Measurements from ENCODE around the gene SSRP1. TPM values are rescaled to one million over a fixed set of nuclear protein-coding genes. Genes with fewer than 3 reads are reported as not detected.

Gene SSRP1
- total RNA-seq, 1 experiment from 2014 or later = 125 TPM

DNA sequence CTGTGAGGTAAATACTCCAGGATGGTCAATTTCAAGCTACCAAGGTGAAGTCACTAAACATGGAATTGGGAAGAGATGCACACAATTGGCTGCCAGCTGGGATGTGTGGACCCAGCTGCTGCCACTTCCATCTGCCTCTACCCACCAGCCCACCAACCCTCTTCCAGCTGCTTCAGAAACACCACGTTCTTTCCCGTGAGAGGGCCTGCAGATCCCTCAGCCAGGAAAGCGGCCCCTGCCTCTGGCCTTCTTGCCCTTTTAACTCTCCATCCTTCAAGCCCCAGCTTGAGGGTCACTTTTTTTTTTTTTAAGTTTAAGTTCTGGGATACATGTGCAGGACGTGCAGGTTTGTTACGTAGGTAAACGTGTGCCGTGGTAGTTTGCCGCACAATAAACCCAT, 25.3 kb upstream of the SSRP1 start:
- DNase-seq (ENCODE audit: extremely low read depth, low read depth) = no peak

DNA sequence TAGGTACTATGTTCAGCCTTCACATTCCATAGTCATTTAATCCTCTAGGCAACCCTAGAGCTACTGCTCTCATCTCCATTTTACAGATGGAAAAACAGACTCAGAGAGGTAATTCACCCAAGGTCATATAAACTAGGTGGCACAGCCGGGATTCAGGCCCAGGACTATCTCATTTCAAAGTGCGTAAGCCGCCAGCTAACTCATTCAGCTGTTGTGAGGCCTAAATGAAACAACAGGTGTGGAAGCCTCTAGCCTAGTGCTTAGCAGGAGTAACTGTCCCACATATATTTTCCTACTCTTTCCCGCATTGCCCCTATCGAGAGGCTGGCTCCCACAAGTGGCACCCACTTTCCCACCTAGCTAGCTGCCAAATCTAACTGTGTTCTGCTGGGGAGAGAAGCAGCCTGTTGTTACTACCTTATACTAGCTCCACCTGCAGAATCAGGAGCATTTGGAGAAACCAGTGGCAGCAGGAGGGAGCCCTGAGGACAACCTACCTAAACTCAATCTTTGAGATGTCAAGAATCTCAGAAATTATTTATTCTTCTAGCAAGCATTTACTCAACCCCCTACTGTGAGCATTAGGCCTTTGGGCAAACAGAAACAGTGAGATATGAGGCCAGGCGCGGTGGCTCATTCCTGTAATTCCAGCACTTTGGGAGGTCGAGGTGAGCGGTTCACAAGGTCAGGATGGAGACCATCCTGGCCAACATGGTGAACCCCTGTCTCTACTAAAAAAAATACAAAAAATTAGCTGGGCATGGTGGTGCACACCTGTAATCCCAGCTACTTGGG, 24.4 kb upstream of the SSRP1 start:
- DNase-seq (ENCODE audit: extremely low read depth, low read depth) = no peak

DNA sequence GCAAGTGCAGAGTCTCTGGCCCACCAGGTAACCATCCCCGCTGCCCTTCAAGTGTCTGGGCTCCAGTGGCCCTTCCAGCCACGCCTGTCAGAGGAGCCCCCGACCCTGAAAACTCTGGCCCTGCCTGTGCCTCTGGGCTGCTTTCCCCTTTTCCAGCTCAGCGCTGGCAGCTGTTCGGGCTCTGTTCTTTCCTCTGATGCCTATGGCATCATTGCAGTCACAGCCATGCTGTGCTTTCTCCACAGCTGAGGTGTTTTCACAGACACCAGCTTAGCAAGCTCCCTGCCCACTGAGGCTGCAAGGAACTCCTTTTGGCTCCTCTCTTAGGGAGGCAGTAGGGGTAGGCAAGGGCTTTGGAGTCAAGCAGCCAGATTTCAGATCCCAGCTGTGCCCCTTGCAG, 23.7 kb upstream of the SSRP1 start:
- no peak for DNase-seq (ENCODE audit: extremely low read depth, low read depth)

DNA sequence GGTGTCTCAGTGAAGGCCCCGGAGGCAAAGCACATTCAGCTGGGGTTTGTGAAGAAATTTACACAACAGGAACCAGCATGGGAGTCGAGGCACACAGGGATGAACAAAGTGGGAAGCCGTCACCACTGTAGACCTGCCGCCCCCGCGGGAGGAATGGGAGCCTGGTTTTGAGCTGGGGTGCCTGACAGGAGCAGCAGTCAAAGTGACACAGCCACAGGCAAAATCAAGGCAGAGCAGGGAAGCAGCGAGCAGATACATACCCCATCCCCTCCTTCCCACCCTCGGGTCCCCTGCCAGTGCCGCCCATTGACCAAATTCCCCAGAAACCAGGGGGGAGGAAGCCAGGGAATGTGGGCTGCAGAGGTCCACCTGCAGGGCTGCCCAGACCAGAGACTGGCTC, 23.3 kb upstream of the SSRP1 start:
- DNase-seq (ENCODE audit: extremely low read depth, low read depth) = no peak

DNA sequence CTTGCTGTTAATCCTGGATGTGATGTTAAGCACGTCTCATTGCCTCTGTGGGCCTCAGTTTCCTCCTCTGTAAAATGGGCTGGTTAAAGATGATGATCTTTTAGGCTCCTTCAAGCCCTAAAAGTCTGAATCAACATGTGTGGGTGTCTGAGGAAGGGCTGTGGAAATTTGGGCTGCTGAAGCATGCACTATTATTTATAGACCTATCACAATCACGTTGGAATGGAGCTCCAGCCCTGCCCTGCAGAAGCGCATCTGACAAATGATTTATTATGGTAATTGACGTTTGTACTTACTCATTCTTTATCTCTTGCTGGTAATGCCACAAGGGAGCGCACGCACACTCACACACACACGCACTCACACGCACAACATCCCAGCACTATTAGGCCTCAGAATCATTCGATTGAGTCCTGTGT, 22.9 kb upstream of the SSRP1 start:
- DNase-seq (ENCODE audit: extremely low read depth, low read depth) = no peak

DNA sequence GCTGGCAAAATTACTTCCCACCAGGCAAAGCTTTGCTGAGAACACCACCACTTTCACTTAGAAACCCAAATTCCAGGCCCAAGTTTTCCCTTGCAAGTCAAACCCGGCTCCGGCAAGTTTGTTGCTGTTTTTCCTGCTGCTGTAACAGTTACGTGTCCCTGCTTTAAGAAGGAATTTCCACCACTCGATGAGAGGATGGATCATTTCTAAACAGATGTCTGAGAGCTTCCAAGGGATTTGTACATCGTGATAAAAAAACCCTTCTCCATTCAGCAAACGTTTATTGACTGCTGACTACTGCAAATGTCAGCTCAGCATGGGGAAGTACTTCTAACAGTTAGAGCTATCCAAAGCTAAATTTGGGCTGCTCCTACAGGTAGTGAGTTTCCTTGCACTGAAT, 22.2 kb upstream of the SSRP1 start:
- no peak for DNase-seq (ENCODE audit: extremely low read depth, low read depth)

DNA sequence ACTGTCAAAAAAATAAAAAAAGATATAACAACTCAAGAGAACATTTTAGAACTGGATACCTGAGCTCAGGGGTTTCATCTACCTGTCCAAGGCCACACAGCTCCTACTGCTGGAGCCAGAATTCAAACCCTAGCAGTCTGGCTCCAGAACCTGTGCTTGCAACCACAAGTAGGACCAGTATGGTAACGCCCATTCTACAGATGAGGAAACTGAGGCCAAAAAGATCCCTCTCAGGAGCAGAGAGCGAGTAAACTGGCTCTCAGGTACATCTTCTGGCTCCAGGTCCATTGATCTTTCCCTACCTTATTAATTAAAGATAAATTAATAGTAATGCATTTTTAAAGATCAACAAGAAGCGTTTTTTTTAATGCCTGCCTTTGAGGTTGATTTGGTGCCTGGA, 21.6 kb upstream of the SSRP1 start:
- DNase-seq (ENCODE audit: extremely low read depth, low read depth) = no peak

DNA sequence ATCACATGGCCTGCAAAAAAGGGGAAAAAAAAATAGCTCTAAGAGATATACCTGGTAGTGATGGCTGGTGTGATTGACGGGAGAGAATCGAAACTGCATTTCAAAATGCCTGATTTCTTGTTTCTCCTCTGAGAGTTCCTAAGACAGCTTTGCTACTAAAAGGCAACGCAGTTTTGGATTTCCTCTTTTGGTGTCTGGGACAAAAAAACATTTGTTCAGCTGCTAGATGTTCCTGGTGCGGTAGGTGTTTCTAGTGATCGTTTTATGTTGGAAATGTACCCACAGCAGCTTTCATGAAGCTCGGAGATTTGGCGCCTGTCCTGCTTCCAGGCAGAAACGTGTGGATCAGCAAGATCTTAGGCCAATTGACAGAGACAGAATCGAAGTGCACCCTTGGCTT, 20.6 kb upstream of the SSRP1 start:
- no peak for DNase-seq (ENCODE audit: extremely low read depth, low read depth)

DNA sequence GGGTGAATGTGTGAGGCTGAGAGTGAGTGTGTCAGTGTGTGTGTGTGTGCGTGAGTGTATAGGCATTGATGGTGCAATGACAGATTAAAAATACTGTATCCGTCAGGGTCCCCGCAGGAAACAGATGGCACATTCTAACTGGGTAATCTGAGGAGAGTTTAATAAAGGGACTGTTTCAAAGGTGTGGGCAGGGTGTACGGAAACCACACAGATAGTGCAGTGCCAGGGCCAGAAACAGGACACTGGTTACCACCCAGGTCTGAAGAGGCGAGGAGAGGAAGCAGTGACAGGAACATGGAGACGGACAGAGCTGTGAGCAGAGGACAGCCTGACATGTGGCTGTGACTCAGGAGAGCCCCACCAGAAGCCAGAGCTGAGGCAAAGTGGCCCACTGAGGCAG, 19.0 kb upstream of the SSRP1 start:
- no peak for DNase-seq (ENCODE audit: extremely low read depth, low read depth)

DNA sequence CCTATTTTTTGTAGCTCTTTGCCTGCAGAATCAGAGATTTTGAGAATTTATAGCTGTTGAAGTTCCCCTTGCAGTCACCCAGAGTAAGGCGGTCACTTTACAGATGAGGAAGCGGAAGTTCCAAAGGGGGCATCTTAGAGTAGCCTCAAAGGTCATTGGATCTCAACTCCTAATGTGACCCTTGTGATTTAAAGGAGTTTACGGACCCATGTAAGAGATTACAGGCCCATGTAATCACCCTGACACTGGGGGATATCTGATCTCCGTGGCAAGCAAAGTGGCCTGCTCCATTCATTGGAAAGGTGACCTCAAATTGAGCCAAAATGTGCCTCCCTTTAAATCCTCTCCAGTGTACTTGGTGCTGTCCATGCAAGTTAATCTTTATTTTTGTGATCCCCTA, 18.2 kb upstream of the SSRP1 start:
- no peak for DNase-seq (ENCODE audit: extremely low read depth, low read depth)

DNA sequence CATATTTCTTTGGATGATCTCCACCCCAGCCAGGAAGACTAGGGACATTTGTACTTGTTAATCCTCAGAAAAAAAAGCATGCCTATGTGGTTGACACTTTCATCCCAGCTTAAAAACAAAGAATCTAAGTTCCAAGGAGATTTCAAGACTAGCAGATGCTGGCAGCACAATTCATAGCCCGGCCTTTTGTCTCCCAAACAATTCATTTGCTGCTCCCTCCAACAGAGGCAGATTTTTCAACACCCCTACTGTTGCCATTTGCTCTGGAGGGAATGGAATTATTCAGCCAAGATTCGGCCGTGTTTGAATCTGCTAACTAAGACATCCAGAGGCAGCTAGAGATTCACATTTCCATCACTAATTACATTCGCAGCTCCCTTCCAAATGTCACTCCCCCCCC, 17.8 kb upstream of the SSRP1 start:
- DNase-seq (ENCODE audit: extremely low read depth, low read depth) = no peak

DNA sequence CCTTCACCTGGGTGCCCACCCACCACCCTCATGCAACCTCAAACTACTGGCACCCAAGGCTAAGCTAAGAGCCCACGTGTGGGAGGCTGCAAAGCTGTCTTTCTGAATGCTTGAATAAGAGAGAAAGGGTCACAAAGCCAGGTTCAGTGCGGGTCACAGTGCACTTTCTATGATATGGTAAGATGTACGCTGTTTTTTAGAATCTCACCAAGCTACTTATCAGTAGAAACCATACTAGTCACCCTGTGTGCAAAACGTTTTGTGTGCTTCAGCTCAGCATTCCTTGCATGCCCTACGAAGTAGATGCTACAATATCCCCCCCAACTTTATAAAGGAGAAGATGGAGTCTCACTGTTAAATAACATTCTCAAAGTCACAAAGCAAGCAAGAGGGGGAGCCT, 17.3 kb upstream of the SSRP1 start:
- no peak for DNase-seq (ENCODE audit: extremely low read depth, low read depth)

DNA sequence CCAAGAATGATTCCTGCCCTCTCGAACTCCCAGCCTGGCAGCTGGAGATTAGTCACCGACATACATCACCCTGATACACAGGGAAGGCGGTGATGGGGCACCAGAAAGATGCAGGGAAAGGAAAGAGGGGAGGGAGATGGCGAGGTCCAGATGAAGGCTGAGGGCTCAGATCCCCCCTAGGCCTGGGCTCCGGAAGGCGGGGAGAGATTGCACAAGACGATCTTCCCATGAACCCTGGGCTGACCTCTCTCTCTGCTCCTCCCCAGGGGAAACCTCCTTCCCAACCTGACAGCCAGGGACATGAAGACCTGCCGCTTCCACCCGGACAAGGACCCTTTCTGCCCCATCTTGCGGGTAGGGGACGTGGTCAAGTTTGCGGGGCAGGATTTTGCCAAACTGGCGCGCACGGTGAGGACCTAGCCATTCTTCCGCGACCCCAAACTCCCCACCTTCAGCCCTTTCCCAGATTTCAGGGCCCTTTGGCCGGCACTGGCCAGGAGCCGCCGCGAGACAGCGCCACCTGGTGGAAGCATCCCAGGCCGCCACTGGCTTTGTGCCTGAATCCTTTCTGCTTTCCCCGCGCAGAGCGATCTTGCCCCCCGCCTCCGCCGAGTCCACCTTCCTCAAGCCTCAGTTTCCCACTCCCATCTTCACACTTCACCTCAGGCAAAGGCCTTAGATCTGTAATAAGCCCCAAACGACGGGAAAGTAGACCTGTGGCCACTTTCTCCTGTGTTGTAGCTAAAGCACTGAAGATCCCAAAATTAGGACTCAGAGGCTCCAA, 14.0 kb upstream of the SSRP1 start:
- no peak for DNase-seq (ENCODE audit: extremely low read depth, low read depth)

DNA sequence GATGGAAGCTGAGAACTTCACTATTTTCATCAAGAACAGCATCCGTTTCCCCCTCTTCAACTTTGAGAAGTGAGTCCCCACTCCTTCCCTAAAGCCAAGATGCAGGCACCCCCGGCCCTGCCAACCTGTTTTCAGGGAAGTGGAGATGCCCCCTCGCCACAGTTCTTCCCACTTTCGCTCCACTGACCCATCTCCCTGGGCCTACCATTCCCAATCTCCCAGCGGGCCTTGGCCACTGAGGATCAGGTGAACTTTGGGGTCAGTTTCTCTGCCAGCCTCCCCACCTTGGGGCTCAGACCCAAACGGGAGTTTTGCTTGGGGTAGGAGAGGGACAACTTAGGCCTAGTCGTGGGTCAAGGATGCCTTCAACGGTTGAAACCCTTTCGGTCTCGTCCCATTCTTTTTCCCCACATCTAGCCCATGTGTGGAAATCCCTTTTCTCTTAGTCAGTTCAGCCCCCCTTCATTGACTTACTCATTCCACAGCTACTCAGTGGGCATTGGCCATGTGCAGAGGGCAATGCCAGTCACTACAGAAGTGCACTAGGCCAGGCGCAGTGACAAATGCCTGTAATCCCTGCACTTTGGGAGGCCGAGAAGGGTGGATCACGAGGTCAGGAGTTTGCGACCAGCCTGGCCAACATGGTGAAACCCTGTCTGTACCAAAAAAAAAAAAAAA, 13.1 kb upstream of the SSRP1 start:
- no peak for DNase-seq (ENCODE audit: extremely low read depth, low read depth)

DNA sequence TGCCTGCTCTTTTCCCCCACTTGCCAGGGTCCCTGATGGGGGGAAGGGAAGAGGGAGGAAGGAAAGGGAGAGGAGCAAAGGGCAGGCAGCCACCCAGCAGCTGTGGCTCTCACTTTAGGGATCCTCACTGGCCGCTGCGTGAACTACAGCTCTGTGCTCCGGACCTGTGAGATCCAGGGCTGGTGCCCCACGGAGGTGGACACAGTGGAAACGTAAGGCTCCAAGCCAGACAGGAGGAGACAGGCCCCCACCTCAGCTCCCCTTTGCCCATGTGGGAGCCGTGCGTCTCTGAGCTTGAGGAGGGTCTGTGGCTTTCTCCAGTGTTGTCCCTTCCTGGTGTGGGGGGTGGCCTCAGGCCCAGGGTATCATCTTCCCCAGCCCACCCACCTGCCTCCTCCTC, 12.4 kb upstream of the SSRP1 start:
- DNase-seq (ENCODE audit: extremely low read depth, low read depth) = no peak

DNA sequence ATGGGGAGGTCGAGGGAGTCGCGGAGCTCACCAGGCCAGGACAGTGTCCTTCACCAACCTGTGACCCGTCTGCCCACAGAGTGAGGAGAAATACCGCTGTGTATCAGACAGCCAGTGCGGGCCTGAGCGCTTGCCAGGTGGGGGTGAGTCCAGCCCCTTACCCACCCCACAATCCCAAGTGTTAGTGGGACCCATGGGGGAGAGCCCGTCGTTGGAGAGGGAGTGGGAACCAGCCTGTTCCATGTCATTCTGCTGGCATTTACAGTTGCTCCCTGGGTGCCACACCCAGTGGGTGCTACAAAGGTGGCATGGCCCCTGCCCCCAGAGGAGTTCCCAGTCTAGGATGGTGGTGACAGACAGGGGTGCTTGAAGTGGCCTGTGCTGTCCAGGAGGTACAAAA, 11.6 kb upstream of the SSRP1 start:
- DNase-seq (ENCODE audit: extremely low read depth, low read depth) = no peak

DNA sequence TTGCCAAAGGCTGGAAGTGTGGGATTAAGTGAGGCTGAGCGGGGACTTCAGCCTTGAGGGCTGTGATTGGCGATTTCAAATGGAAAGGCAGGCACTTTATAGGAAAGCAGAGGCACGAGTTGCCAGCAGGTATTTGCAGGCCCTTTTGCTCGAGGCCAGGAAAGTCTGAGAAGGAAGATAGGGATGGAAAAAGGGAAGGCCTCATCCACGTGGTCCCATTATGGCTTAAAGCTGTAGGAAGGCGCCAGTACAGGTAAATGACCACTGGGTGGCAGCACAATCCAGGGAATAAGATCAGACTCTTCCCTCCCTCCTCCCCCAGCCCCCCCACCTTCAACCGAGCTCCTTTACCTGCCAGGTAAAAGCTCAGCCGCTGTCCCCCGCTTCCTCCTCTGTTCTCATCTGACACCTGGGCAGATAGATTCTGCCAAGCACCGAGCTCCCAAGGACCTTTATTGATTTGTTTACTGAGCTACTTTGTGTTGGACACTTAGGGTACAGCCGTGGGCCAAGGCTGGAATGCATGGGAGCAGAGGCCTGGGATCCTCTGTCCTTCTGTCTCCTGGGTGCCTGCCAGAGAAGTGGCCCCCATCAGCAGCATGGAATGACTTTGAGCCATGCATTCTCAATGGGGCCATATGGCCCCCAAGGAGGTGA, 10.0 kb upstream of the SSRP1 start:
- peak; percentile 70 for DNase-seq (ENCODE audit: extremely low read depth, low read depth)

DNA sequence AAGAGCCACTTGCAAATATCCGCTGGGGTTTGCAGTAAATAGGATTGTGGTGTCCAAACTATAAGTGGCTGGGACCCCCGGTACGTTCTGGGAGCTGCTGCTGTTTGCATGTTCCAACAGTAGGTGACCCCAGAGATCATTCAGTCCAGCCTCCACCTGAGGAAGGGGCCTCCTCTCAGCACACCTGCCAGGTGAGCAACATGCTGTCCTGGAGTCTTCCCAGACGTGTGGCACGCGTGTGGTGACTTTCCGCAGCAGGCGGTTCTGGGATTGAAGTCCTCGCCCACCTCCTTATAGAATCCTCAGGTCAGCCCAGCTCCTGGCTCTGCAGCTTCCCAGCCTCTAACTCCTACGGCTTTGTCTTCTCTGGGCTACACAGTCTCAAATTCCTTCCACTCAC, 9.1 kb upstream of the SSRP1 start:
- no peak for DNase-seq (ENCODE audit: extremely low read depth, low read depth)

DNA sequence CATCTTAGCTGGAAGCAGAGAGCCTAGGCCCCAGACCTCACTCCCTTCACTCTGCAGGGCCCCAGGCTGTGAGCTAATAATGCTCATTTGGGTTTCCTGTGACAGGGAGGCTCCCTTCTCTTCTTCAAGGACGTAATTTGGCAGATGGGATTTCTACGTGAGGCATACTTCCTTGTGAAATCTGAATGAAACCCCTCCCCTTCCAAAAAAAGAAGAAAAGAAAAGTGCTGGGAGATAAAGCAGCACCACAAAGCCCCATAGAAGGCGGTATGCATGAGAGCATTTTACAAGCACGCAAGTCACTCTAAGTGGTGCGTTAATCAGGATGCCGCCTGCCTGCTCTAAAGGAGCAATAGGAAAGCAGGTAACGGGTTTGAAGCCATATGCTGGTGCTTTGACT, 8.1 kb upstream of the SSRP1 start:
- DNase-seq (ENCODE audit: extremely low read depth, low read depth) = no peak

DNA sequence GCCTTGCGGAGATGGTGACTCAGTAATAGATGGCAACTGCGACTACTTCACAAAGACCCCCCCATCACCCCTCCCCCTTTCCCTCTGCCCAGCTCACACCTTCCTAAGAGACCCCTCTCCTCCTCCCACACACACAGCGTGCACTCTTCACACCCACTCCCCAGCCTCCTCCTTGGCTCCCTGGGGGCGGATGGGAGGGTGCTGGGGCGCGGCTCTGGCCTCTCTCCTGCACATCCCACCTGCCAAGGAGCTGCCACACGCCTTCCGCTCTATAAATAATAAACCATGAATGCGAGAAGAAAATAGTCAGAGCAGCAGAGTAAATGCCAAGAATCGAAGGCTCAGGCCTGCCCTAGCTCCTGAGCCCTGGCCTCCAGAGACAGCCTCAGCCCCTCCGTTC, 7.0 kb upstream of the SSRP1 start:
- DNase-seq (ENCODE audit: extremely low read depth, low read depth) = no peak

DNA sequence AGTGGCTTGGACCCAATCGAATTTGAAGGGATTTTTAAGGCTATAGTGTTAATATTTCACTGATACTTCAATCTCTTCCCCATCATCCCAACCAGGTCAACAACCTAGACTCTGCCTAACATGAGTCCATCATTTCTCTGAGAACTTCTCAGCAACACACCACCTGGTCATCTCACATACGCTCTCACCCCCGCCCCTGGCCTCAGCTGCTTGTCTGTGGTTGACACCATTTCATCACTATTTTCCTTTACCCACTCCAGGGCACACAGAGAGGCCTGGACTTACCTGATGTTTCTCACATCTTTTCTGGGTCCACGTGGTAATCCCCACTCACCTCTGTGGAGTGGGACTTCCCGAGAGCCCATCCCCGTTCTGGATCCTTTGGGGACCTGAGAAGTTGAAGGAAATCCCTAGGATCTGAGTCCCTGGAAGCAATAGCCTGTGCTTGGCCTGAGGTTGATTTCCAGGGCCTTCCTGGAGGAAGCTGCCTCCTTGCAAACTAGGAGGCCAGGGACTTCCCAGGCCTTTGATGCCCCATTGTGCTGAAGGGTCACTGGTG, 5.6 kb upstream of the SSRP1 start:
- DNase-seq (ENCODE audit: extremely low read depth, low read depth) = no peak

Data from NCI-H460 (cell line).